Astrocyte (in vitro differentiated cells and primary cell): Measurements from ENCODE around the gene PLCG1. TPM values are rescaled to one million over a fixed set of nuclear protein-coding genes. Genes with fewer than 3 reads are reported as not detected.
"Not testable (repeated sequence)": the region's sequence is repeated elsewhere in the genome, so short reads cannot be mapped to it uniquely, and the experiment has no call there.

ENCODE experiments used
- DNase-seq: peaks from one replicate; pipeline ENCODE4 v3.0.0-alpha.2; 2010; ENCODE audit warnings: low read depth
- FAIRE-seq: peaks from 2 replicates; lab custom pipeline; 2011; peaks lifted over from hg19 to GRCh38; lab: Jason Lieb, UNC
- H2AFZ ChIP-seq: 2 replicates; pipeline ENCODE4 v1.6.0; 2012; ENCODE audit warnings: low read depth, low read length, inconsistent platforms
- H3K27ac ChIP-seq: 2 replicates; pipeline ENCODE4 v1.5.1; 2011; ENCODE audit warnings: low read depth, low read length, inconsistent platforms
- H3K27me3 ChIP-seq: 2 replicates; pipeline ENCODE4 v1.6.0; 2011; ENCODE audit warnings: low read length, inconsistent platforms; ENCODE audit not compliant: insufficient read depth
- H3K36me3 ChIP-seq: 2 replicates; pipeline ENCODE4 v1.5.1; 2011; ENCODE audit warnings: low read length, inconsistent platforms; ENCODE audit not compliant: insufficient read depth
- H3K4me1 ChIP-seq: 2 replicates; pipeline ENCODE4 v1.5.1; 2011; ENCODE audit warnings: low read length, inconsistent platforms; ENCODE audit not compliant: insufficient read depth
- H3K4me2 ChIP-seq: 2 replicates; pipeline ENCODE4 v1.6.0; 2012; ENCODE audit warnings: low read length, inconsistent platforms
- H3K4me3 ChIP-seq: 2 replicates; pipeline ENCODE4 v1.5.1; 2011; ENCODE audit warnings: low read depth, mild to moderate bottlenecking, low read length, inconsistent platforms; ENCODE audit not compliant: insufficient read depth
- H3K79me2 ChIP-seq: 2 replicates; pipeline ENCODE4 v1.6.0; 2012; ENCODE audit warnings: mild to moderate bottlenecking, low read length, inconsistent platforms; ENCODE audit not compliant: insufficient read depth
- H3K9ac ChIP-seq: 2 replicates; pipeline ENCODE4 v1.6.0; 2012; ENCODE audit warnings: mild to moderate bottlenecking, low read length, inconsistent platforms
- H3K9me3 ChIP-seq: 2 replicates; pipeline ENCODE4 v1.5.1; 2012; ENCODE audit warnings: low read depth, mild to moderate bottlenecking, low read length, inconsistent platforms; ENCODE audit not compliant: insufficient read depth
- H4K20me1 ChIP-seq: 2 replicates; pipeline ENCODE4 v1.6.0; 2012; ENCODE audit warnings: low read length, inconsistent platforms; ENCODE audit not compliant: insufficient read depth
- H3K27ac Mint-ChIP-seq: one replicate; pipeline ENCODE4 v1.8.0; 2021; ENCODE audit warnings: mild to moderate bottlenecking, mixed read lengths; ENCODE audit not compliant: unreplicated experiment
- H3K27me3 Mint-ChIP-seq: one replicate; pipeline ENCODE4 v1.8.0; 2021; ENCODE audit warnings: low read depth, mixed read lengths; ENCODE audit not compliant: unreplicated experiment
- H3K36me3 Mint-ChIP-seq: one replicate; pipeline ENCODE4 v1.8.0; 2021; ENCODE audit warnings: low read depth, mixed read lengths; ENCODE audit not compliant: unreplicated experiment
- H3K4me1 Mint-ChIP-seq: one replicate; pipeline ENCODE4 v1.8.0; 2021; ENCODE audit warnings: low read depth, mixed read lengths; ENCODE audit not compliant: unreplicated experiment
- H3K4me3 Mint-ChIP-seq: one replicate; pipeline ENCODE4 v1.8.0; 2021; ENCODE audit warnings: mild to moderate bottlenecking, moderate library complexity, mixed read lengths; ENCODE audit not compliant: unreplicated experiment
- H3K9me3 Mint-ChIP-seq: one replicate; pipeline ENCODE4 v1.8.0; 2021; ENCODE audit warnings: mild to moderate bottlenecking, mixed read lengths; ENCODE audit not compliant: unreplicated experiment
- EZH2 ChIP-seq: IDR thresholded peaks from 2 replicates; pipeline ENCODE4 v1.6.1; 2012; ENCODE audit warnings: mild to moderate bottlenecking, low read length, inconsistent platforms; ENCODE audit not compliant: insufficient read depth
- total RNA-seq: library from RNA; stranded (reverse); gene quantifications from 2 replicates; pipeline ENCODE4 v1.2.1, GENCODE V29; 2021
- TF ChIP-seq, protein P1 (sequence below): IDR thresholded peaks from 2 replicates; pipeline ENCODE4 v1.5.1; 2011; ENCODE audit warnings: low read depth, mild to moderate bottlenecking, inconsistent platforms, low read length, moderate library complexity; ENCODE audit not compliant: insufficient read depth

The PLCG1 gene
- total RNA-seq, 1 donor from 2014 or later = 129 TPM

DNA sequence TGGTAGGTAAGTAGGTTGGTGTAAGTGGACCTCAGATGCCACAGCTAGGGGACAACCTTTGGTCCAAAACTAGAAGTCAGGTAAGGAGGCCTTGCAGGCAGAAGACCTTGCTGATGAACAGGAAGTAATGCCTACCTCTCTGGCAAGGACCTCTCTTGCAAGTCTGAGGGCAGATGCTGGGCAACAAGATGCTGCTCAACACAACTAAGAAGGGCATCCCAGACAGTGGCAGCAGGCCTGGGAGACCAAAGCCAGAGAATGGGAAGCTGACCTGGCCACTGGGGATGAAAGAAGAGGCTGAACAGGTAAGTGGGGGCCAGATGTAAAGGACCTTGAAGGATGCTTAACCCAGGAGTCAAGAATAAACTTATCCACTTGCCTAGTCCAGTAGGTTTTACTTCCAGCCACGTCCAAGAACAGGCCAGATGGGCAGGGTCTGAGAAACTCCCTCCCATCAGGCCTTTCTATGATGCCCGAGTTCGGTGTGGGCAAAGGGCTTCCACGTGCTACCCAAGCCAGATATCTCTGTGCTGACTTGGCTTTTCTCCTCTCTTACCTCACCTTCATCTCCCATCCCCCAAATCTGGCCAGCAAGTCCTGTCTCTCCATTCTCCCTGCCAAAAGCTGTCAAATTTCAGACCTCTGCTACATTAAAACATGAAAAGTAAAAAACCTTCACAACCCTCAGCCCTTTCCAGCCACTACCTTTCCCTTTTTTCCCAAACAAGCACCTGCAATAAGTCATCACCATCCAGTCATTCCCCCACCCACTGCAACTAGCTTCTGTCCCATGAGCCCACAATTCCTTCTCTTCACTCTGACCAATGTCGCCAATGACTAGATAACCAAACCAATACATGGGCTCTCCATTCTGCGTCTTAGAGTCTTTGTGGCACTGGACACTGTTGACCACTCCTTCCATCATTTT is 11.5 kb upstream of the PLCG1 start:
- H3K4me2 ChIP-seq = no peak overlapping the region
- no peak overlapping the region for H2AFZ ChIP-seq
- H3K4me1 ChIP-seq = no peaks in the 10 kb centered on the region
- no peak overlapping the region for H3K4me3 ChIP-seq
- peaks cover 46% of the 10 kb centered on the region for H3K36me3 ChIP-seq
- H4K20me1 ChIP-seq = no peaks in the 10 kb centered on the region
- no peaks in the 10 kb centered on the region for H3K27me3 Mint-ChIP-seq
- no peak overlapping the region for H3K27ac Mint-ChIP-seq
- no peak overlapping the region for H3K9ac ChIP-seq
- no peak overlapping the region for H3K4me3 Mint-ChIP-seq
- no peak overlapping the region for H3K27ac ChIP-seq
- FAIRE-seq = no peak
- no peaks in the 10 kb centered on the region for H3K4me1 Mint-ChIP-seq
- H3K9me3 ChIP-seq = no peaks in the 10 kb centered on the region
- no peaks in the 10 kb centered on the region for H3K9me3 Mint-ChIP-seq
- no peaks in the 10 kb centered on the region for H3K79me2 ChIP-seq
- H3K36me3 Mint-ChIP-seq = peaks cover 41% of the 10 kb centered on the region
- H3K27me3 ChIP-seq = no peaks in the 10 kb centered on the region
- TF ChIP-seq EZH2 = no peak
- no peak for DNase-seq

DNA sequence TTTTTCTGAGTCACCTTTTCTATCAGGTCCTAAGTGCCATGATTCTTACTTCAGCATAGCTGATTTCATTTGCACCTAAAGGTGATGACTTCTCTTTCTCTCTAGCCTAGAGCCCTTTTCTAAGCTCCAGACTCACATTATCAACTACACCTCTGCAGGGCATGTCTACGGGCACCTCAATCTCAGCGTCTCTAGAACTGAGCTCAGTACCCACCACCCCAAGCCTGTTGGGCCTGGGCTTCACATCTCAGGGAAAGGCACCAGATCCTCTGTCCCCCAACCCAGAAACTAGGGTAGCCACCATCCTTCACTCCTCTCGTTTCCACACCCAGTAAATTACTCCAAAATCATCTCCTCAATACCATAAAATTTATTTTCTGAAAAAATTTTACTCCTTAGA is 10.6 kb upstream of the PLCG1 start:
- Histone ChIP-seq H3K36me3 (peaks cover 38% of the 10 kb centered on the region), H3K4me2 (no peak overlapping the region), H4K20me1 (no peaks in the 10 kb centered on the region), H3K9me3 (no peaks in the 10 kb centered on the region), H3K79me2 (no peaks in the 10 kb centered on the region), H3K27ac (no peak overlapping the region), H3K4me1 (no peaks in the 10 kb centered on the region), H3K4me3 (no peak overlapping the region), H3K9ac (no peak overlapping the region), H3K27me3 (no peaks in the 10 kb centered on the region), H2AFZ (no peak overlapping the region)
- Mint-ChIP-seq H3K4me1 (no peaks in the 10 kb centered on the region), H3K36me3 (peaks cover 35% of the 10 kb centered on the region), H3K27ac (no peak overlapping the region), H3K27me3 (no peaks in the 10 kb centered on the region), H3K4me3 (no peak overlapping the region), H3K9me3 (no peaks in the 10 kb centered on the region)
- no peak for FAIRE-seq
- no peak for DNase-seq
- TF ChIP-seq EZH2 = no peak
- TF ChIP-seq, protein P1, sequence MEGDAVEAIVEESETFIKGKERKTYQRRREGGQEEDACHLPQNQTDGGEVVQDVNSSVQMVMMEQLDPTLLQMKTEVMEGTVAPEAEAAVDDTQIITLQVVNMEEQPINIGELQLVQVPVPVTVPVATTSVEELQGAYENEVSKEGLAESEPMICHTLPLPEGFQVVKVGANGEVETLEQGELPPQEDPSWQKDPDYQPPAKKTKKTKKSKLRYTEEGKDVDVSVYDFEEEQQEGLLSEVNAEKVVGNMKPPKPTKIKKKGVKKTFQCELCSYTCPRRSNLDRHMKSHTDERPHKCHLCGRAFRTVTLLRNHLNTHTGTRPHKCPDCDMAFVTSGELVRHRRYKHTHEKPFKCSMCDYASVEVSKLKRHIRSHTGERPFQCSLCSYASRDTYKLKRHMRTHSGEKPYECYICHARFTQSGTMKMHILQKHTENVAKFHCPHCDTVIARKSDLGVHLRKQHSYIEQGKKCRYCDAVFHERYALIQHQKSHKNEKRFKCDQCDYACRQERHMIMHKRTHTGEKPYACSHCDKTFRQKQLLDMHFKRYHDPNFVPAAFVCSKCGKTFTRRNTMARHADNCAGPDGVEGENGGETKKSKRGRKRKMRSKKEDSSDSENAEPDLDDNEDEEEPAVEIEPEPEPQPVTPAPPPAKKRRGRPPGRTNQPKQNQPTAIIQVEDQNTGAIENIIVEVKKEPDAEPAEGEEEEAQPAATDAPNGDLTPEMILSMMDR = no peak

DNA sequence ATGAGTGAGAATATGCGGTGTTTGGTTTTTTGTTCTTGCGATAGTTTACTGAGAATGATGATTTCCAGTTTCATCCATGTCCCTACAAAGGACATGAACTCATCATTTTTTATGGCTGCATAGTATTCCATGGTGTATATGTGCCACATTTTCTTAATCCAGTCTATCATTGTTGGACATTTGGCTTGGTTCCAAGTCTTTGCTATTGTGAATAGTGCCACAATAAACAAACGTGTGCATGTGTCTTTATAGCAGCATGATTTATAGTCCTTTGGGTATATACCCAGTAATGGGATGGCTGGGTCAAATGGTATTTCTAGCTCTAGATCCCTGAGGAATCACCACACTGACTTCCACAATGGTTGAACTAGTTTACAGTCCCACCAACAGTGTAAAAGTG is 9.0 kb upstream of the PLCG1 start:
- H3K79me2 ChIP-seq, H3K9ac ChIP-seq, H3K4me3 Mint-ChIP-seq, H3K27ac ChIP-seq, FAIRE-seq, H3K4me1 ChIP-seq, H3K4me3 ChIP-seq, H3K9me3 Mint-ChIP-seq, H3K4me1 Mint-ChIP-seq, H2AFZ ChIP-seq, H3K27me3 Mint-ChIP-seq, H3K4me2 ChIP-seq, H3K27me3 ChIP-seq, H3K27ac Mint-ChIP-seq, H4K20me1 ChIP-seq, DNase-seq, H3K9me3 ChIP-seq: not testable (repeated sequence)
- H3K36me3 Mint-ChIP-seq = peaks cover 29% of the 10 kb centered on the region
- peaks cover 24% of the 10 kb centered on the region for H3K36me3 ChIP-seq
